ENCODE measurements around the gene IL1R2.

IL1R2 gene

DNA sequence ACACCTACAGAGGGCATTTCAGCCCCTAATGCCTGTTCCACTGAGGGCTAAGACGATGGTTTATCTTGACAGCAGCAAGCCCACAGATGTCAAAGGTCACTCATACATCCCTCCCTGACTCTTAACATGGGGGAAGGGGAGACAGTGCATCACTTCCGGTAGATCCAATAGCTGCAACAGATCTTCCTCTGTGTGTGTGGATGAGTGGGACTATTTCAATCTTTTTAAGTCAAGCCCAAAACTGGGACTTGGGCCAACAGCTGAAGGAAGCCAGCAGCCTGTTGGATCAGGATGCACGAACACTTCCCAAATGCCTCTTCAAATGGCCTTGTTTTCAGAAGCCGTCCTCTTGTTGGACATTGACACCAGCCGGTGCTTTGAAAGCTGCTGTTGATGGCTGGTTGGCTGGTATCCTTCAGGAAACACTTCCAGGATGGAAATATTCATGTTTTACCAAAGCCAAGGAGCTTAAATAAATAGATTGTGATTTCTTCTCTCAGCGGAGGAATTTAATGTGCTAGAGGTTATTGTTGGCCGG, 59.2 kb downstream of the IL1R2 start:
- POLR2A ChIA-PET: interaction anchor here (0.5 kb wide), 1 partner anchor 17 kb away, joined by 3 read pairs; no protein-coding TSS in a partner anchor
- H3K27ac ChIP-seq (ENCODE audit: extremely low read depth, low read depth, low read length): no peak overlapping the region
- CTCF ChIA-PET: interaction anchor here (0.6 to 1.9 kb wide), 3 partner anchors 11 to 31 kb away, joined by 3 to 7 read pairs (median 3); no protein-coding TSS in a partner anchor

More for the DNA sequence above, 59.2 kb downstream of the IL1R2 start:
- no peak for TF ChIP-seq CTCF (tag by site-specific recombination; IDR thresholded peaks at IDR 0.05)
- TF ChIP-seq KLF10 (tag by site-specific recombination; IDR thresholded peaks at IDR 0.05): no peak
- TF ChIP-seq, protein P1, sequence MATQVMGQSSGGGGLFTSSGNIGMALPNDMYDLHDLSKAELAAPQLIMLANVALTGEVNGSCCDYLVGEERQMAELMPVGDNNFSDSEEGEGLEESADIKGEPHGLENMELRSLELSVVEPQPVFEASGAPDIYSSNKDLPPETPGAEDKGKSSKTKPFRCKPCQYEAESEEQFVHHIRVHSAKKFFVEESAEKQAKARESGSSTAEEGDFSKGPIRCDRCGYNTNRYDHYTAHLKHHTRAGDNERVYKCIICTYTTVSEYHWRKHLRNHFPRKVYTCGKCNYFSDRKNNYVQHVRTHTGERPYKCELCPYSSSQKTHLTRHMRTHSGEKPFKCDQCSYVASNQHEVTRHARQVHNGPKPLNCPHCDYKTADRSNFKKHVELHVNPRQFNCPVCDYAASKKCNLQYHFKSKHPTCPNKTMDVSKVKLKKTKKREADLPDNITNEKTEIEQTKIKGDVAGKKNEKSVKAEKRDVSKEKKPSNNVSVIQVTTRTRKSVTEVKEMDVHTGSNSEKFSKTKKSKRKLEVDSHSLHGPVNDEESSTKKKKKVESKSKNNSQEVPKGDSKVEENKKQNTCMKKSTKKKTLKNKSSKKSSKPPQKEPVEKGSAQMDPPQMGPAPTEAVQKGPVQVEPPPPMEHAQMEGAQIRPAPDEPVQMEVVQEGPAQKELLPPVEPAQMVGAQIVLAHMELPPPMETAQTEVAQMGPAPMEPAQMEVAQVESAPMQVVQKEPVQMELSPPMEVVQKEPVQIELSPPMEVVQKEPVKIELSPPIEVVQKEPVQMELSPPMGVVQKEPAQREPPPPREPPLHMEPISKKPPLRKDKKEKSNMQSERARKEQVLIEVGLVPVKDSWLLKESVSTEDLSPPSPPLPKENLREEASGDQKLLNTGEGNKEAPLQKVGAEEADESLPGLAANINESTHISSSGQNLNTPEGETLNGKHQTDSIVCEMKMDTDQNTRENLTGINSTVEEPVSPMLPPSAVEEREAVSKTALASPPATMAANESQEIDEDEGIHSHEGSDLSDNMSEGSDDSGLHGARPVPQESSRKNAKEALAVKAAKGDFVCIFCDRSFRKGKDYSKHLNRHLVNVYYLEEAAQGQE (tag by site-specific recombination; IDR thresholded peaks at IDR 0.05): no peak
- no peak for TF ChIP-seq ZNF311 (tag by site-specific recombination; IDR thresholded peaks at IDR 0.05; ENCODE audit: borderline replicate concordance)
- TF ChIP-seq ZNF785 (tag by site-specific recombination; IDR thresholded peaks at IDR 0.05): no peak
- no peak for TF ChIP-seq ZNF175 (tag by site-specific recombination; IDR thresholded peaks at IDR 0.05)
- TF ChIP-seq ZNF621 (tag by site-specific recombination; IDR thresholded peaks at IDR 0.05): no peak
- no peak for TF ChIP-seq ZFP41 (tag by site-specific recombination; IDR thresholded peaks at IDR 0.05; ENCODE audit: borderline replicate concordance)
- TF ChIP-seq ZNF426 (tag by site-specific recombination; IDR thresholded peaks at IDR 0.05): no peak
- no peak for TF ChIP-seq ZNF629 (tag by site-specific recombination; IDR thresholded peaks at IDR 0.05)
- no peak for TF ChIP-seq ZNF148 (tag by site-specific recombination; IDR thresholded peaks at IDR 0.05; ENCODE audit: borderline replicate concordance)
- TF ChIP-seq SP3 (tag by site-specific recombination; IDR thresholded peaks at IDR 0.05): no peak
- TF ChIP-seq ZNF157 (tag by site-specific recombination; IDR thresholded peaks at IDR 0.05): no peak
- TF ChIP-seq, protein P2, sequence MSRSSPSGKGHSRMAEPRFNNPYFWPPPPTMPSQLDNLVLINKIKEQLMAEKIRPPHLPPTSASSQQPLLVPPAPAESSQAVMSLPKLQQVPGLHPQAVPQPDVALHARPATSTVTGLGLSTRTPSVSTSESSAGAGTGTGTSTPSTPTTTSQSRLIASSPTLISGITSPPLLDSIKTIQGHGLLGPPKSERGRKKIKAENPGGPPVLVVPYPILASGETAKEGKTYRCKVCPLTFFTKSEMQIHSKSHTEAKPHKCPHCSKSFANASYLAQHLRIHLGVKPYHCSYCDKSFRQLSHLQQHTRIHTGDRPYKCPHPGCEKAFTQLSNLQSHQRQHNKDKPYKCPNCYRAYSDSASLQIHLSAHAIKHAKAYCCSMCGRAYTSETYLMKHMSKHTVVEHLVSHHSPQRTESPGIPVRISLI (tag by site-specific recombination; IDR thresholded peaks at IDR 0.05): no peak
- no peak for TF ChIP-seq ZNF701 (tag by site-specific recombination; IDR thresholded peaks at IDR 0.05)
- no peak for TF ChIP-seq TRIM28 (IDR thresholded peaks at IDR 0.05; ENCODE audit: borderline replicate concordance, low read length)
- H3K9me3 ChIP-seq (ENCODE audit: control insufficient read depth, insufficient read depth, low read depth, low read length): no peaks in the 10 kb centered on the region
- no peak overlapping the region for H3K4me3 ChIP-seq (ENCODE audit: low read depth, low read length)
- H3K4me1 ChIP-seq (ENCODE audit: control insufficient read depth, insufficient read depth, low read length): no peaks in the 10 kb centered on the region
- no peaks in the 10 kb centered on the region for H3K36me3 ChIP-seq (ENCODE audit: control insufficient read depth in 2 of 2, insufficient read depth in 1 of 2, low read length in 2 of 2)

Measured in HEK293 (cell line).